HG03060 (cell line): ENCODE results near the gene PTPRN2.

Experiments
- ATAC-seq: cut with Tn5 transposase; IDR thresholded peaks from one replicate; pipeline ENCODE4 v1.9.1; 2021; ENCODE audit warnings: low read depth, moderate number of reproducible peaks; ENCODE audit not compliant: unreplicated experiment

The PTPRN2 gene

GRCh38 chr7:158252837-158253669 is 334.6 kb downstream of the PTPRN2 start:
- ATAC-seq: no peak

- no peak for ATAC-seq
Measured at GRCh38 chr7:158252081-158252836, 335.4 kb downstream of the PTPRN2 start.

DNA sequence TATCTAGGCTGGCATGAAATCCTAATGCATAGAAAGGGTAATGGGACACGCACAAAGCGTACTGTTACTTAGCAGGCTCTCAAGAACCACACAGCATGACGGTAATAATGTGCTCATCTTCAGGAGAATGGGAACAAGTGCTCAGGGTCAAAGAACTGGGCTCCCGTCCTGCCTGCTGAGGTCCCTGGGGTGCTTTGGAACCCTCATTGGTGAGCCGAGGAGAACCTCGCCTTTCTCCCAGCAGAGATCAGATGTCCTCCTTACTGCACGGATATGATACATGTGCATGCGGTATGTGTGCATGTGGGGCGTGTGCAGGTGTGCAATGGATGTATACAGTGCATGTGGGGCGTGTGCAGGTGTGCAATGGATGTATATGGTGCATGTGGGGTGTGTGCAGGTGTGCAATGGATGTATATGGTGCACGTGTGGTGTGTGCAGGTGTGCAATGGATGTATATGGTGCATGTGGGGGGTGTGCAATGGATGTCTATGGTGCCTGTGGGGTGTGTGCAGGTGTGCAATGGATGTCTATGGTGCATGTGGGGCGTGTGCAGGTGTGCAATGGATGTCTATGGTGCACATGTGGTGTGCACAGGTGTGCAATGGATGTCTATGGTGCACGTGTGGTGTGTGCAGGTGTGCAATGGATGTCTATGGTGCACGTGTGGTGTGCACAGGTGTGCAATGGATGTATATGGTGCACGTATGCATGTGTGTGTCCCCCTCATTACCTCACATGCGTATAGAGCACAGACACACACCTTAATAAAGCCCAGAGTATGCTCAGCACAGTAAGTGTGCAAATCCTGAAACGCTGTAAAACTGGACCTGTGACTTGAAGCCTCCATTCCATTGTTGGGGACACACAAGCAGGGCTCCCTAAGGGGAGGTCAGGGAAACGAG is 336.3 kb downstream of the PTPRN2 start:
- no peak for ATAC-seq

- ATAC-seq: no peak
Measured at GRCh38 chr7:158249692-158250091, 337.9 kb downstream of the PTPRN2 start.

GRCh38 chr7:158248816-158249215 is 338.8 kb downstream of the PTPRN2 start:
- ATAC-seq: no peak

GRCh38 chr7:158247758-158248487 is 339.7 kb downstream of the PTPRN2 start:
- ATAC-seq: no peak

DNA sequence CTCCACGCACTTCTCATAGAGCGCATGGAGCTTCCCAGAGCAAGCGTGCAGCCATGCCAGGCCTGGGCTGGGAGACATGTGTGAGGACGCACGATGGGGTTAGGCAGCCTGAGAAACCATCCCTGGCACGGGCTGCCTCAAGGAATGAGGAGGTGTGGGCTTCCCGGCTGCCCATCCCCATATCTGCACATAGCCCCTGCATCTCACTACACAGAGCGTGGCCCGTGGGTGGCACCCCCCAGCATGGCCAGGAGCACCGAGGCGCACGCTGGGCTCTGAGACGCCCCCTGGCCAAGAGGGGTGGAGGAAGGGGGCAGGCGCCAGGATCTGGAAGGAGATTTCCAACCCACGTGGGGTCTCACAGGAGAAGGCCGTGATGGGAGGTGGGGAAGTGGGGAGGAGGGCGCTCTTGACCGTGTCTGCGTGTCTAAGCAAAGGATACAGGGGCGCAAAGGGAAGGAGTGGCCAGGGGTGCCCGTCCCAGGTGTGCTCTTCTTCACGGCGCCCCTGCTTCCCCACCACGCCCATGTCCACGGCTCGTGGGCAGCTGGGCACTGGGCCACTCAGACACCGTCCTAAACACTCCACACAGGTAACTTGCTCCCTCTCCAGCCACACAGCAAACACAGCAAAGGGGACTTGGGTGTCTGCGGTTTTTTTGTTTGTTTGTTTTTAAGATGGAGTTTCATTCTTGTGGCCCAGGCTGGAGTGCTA is 340.5 kb downstream of the PTPRN2 start:
- no peak for ATAC-seq

DNA sequence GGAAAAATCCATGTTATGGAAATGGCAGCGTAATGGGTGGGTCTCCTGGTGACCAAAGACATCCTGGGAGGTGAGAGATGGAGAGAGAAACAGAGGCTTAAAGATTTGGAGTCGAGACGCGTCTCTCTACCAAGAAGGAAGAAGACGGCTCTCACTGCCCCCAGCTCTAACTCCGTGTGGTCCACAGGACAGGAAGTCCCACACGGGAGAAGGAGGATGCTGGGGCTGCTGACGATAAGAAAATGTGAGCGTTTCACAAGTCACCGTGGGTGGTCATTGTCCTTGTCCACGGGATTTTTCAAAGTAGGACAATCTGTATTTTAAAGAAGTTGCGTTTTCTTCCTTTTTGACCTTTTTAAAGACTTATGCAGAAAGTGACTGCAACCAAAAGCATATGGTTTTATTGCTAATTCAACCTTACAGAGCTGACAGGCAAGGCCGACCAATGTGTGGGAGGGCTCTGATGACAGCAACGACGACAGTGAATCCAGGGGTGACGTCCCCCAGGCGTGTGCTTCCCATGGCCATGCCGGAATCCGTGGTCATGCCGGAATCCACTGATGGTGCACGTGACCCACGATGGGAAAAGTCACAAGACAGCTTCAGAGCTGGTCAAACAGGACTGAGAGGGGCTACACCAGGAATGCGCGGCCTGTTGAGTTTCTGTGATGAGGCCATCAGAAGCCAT is 341.2 kb downstream of the PTPRN2 start:
- no peak for ATAC-seq

- no peak for ATAC-seq
Measured at GRCh38 chr7:158245724-158246041, 341.9 kb downstream of the PTPRN2 start.

DNA sequence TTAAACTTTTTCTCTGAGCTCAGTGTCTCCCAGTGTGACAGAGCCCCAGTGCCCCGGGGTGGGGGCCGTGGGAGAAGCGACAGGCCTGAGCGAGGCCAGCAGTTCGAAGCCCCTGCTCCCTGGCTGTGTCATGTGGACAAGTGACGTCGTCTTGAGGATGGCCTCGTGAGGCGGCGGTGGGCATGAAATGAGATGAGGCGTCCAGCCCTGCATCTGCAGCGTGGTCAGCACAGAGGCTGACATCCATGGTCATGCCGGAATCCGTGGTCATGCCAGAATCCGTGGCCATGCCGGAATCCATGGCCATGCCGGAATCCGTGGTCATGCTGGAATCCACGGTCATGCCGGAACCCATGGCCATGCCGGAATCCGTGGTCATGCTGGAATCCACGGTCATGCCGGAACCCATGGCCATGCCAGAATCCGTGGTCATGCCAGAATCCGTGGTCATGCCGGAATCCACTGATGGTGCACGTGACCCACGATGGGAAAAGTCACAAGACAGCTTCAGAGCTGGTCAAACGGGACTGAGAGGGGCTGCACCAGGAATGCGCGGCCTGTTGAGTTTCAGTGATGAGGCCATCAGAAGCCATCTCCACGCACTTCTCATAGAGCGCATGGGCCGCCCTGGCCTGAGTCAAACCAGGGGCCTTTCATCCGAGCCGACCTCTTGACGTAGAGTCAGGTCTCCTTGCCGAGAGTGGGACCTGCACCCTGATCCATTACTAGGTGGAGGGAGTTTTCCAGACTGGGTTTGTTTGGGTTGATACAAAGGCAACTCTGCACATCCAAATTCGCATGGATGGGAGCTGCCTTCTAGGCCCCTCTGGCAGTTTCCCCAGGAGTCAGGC is 342.5 kb downstream of the PTPRN2 start:
- ATAC-seq: no peak

DNA sequence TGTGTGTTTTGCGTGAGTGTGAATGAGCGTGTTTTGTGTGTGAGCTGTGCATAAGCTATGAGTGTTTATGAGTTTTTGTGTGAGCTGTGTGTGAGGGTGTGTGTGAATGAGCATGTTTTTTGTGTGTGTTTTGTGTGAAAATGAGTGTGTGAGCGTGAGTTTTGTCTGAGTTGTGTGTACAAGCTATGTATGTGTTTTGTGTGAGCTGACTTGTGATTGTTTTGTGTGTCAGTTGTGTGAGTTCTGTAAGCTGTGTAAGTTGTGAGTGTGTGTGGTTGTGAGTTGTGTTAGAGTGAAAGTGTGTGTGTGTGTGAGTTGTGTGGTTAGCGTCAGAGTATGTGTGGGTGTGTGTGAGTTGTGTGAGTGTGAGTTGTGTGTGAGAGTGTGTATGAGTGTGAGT is 343.2 kb downstream of the PTPRN2 start:
- no peak for ATAC-seq

DNA sequence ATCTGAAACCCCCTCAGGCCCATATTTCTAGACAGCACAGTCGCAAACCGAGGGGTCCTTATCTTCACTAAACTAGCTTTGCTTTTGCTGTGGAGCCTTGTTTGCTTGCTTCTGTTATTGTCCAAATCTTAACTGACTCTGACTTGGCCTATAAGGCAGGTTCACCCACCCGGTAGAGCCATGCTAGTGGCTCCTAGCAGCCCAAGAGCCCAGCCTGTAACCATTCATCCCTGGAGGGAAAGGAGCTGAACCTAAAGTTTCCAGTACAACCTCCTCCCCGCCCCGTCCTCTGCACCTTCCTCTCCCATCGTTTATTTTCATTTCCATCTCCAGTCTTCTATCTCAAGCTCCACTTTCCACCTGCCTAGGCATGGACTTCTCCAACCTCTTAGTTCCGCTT is 345.7 kb downstream of the PTPRN2 start:
- ATAC-seq: no peak

- ATAC-seq: no peak
Measured at GRCh38 chr7:158240801-158241200, 346.8 kb downstream of the PTPRN2 start.

DNA sequence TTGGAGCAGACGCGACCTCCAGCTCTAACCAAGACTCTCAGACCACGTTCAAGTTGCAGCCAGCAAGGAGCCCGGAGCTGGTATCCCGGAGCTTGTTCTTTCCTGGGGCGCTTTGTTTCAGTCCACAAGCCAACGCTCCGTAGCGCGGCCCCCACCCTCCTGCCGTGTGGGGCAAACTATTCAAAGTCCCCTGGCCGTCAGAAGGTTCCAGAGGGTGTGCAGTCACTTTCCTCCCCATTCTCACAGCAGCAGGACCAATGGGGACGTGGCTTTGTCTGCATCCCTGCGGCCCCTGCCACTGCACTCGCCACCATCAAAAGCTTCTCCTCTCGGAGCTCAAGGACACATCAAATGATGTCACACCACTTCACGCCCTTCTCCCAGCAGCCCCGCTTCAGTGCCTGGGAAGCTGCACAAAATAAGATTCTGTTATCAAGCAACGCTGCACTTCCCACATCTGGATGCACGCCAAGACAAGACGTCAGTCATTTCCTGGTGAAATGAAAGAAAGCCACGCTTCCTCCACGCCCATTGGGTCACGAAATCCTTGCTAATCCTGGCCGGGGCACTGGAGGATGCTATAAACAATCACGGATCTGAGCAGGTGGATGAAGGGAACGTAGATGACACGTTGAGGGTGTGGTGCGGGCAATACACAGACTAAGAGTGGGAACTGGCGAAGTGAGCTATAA is 348.2 kb downstream of the PTPRN2 start:
- ATAC-seq: no peak

DNA sequence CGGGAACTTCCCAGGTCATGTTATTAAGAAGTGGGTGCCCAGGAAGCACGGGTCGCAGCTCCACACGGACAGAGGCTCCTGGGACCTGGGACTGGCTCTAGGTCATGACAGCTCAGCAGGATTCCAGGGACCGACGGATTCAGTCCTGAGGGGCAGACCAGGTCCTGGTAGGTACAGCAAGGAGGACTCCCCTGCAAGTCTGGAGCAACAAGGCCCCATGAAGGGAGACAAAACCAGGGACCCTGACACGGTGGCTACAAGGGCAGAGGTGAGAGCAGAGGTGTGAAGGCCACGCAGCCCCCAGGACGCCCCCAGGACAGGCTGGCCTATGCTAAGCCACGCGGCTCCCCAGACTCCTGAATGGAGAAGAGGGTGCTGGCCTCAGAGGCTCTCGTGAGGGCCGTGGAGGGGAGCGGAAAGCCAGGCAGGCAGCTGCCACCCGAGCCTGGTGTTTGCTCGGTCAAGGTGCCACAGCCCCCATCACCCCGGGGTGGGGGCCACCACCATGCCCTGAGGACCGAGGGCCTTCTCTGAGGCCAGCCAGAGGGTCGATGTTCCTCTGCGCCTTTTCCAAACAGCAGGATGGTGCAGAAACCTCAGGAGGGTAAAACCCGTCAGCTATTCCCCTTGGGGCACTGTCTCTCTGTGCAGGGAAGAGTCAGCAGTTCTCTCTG is 348.9 kb downstream of the PTPRN2 start:
- no peak for ATAC-seq

GRCh38 chr7:158237672-158238335 is 349.8 kb downstream of the PTPRN2 start:
- ATAC-seq: no peak

DNA sequence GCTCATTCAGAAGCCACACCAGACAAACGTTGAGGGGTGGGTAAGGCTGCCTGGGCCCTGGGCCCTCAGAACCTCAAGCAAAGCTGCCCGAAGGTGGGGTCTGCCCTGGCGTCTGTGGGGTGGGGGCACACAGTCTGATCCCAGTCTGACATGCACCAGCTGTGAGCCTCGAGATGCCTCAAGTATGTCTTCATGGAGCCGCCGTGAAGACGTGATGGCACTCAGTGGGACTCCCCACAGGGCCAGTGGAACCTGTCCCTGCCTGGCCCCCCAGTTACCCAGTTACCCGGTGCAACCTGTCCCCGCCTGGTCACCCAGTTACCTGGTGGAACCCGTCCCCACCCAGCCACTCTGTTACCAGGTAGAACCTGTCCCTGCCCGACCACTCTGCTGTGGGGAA is 351.2 kb downstream of the PTPRN2 start:
- ATAC-seq: no peak
